ENCODE data around the gene LZTR1.

The LZTR1 gene

GRCh38 chr22:20949698-20950183 is 32.4 kb upstream of the LZTR1 start:
- DNase-seq (ENCODE audit: low read depth, low spot score): no peak

- DNase-seq (ENCODE audit: low read depth, low spot score): no peak
These were observed 30.8 kb upstream of the LZTR1 start for GRCh38 chr22:20951151-20951931.

GRCh38 chr22:20951932-20952380 is 30.1 kb upstream of the LZTR1 start:
- no peak for DNase-seq (ENCODE audit: low read depth, low spot score)

- DNase-seq (ENCODE audit: low read depth, low spot score): no peak
These were observed 29.4 kb upstream of the LZTR1 start for GRCh38 chr22:20952544-20953341.

GRCh38 chr22:20953342-20953608 is 28.8 kb upstream of the LZTR1 start:
- DNase-seq (ENCODE audit: low read depth, low spot score): no peak

- DNase-seq (ENCODE audit: low read depth, low spot score): no peak
These were observed 28.2 kb upstream of the LZTR1 start for GRCh38 chr22:20953668-20954500.

GRCh38 chr22:20955548-20955947 is 26.5 kb upstream of the LZTR1 start:
- DNase-seq (ENCODE audit: low read depth, low spot score): no peak

GRCh38 chr22:20956258-20957101 is 25.6 kb upstream of the LZTR1 start:
- DNase-seq (ENCODE audit: low read depth, low spot score): no peak

GRCh38 chr22:20957102-20957682 is 24.9 kb upstream of the LZTR1 start:
- no peak for DNase-seq (ENCODE audit: low read depth, low spot score)

GRCh38 chr22:20957683-20958431 is 24.2 kb upstream of the LZTR1 start:
- DNase-seq (ENCODE audit: low read depth, low spot score): no peak

- DNase-seq (ENCODE audit: low read depth, low spot score): no peak
These were observed 22.3 kb upstream of the LZTR1 start for GRCh38 chr22:20959578-20960461.

- DNase-seq (ENCODE audit: low read depth, low spot score): no peak
These were observed 21.5 kb upstream of the LZTR1 start for GRCh38 chr22:20960609-20961008.

- DNase-seq (ENCODE audit: low read depth, low spot score): no peak
These were observed 19.6 kb upstream of the LZTR1 start for GRCh38 chr22:20962491-20962945.

GRCh38 chr22:20963201-20964052 is 18.7 kb upstream of the LZTR1 start:
- DNase-seq (ENCODE audit: low read depth, low spot score): no peak

- no peak for DNase-seq (ENCODE audit: low read depth, low spot score)
These were observed 17.9 kb upstream of the LZTR1 start for GRCh38 chr22:20964090-20964798.

- no peak for DNase-seq (ENCODE audit: low read depth, low spot score)
These were observed 17.3 kb upstream of the LZTR1 start for GRCh38 chr22:20964799-20965103.

- no peak for DNase-seq (ENCODE audit: low read depth, low spot score)
These were observed 16.8 kb upstream of the LZTR1 start for GRCh38 chr22:20965104-20965887.
